Tibial artery (tissue), 4 donors: ENCODE measurements around the gene JAKMIP1.
A peak's percentile ranks its signal among the peaks of the same experiment; 100 is the strongest.

Source experiments
- DNase-seq, 2 donors: peaks; one replicate each; pipeline ENCODE4 v3.0.0-alpha.2; 2019
- H3K27ac ChIP-seq, 2 donors: fragments of 200-600 bp; sonication (generic) in 1 of 2; 1 replicate in 1 of 2; 2 replicates in 1 of 2; pipeline ENCODE4 v1.5.1; 2018 to 2019; ENCODE audit warnings: mild to moderate bottlenecking in 1 of 2
- H3K27me3 ChIP-seq, 2 donors: fragments of 200-600 bp; sonication (generic) in 1 of 2; one replicate each; pipeline versions ENCODE4 v1.5.1 to v1.6.0; 2016 to 2019
- H3K36me3 ChIP-seq, 3 donors: fragments of 200-600 bp; sonication (generic) in 2 of 3; one replicate each; pipeline ENCODE4 v1.5.1; 2016 to 2019; ENCODE audit warnings: mild to moderate bottlenecking in 2 of 3
- H3K4me1 ChIP-seq, 4 donors: fragments of 200-600 bp; sonication (generic) in 2 of 4; 1 replicate in 3 of 4; 2 replicates in 1 of 4; pipeline ENCODE4 v1.5.1; 2016 to 2019
- H3K4me3 ChIP-seq, 2 donors: fragments of 200-600 bp; sonication (generic) in 1 of 2; 1 replicate in 1 of 2; 2 replicates in 1 of 2; pipeline ENCODE4 v1.5.1; 2018 to 2019; ENCODE audit warnings: mild to moderate bottlenecking in 2 of 2
- H3K9me3 ChIP-seq, 3 donors: fragments of 200-600 bp; sonication (generic) in 1 of 3; one replicate each; pipeline ENCODE4 v1.5.1; 2016 to 2019
- CTCF ChIP-seq, 2 experiments: fragments of 200-600 bp in 1 of 2; fragments of 450-650 bp in 1 of 2; IDR thresholded peaks; one replicate each; pipeline ENCODE4 v1.5.1; 2017 to 2019; ENCODE audit warnings: antibody characterized with exemption in 2 of 2, mild to moderate bottlenecking in 1 of 2, moderate library complexity in 1 of 2
- intact Hi-C: fragments of 100-400 bp; cut with DNase I; formaldehyde crosslinking; loops from one replicate; pipeline ENCODE4 v1.15.0; 2023; ENCODE audit warnings: low total_unique reads

JAKMIP1 gene

GRCh38 chr4:6087669-6088341, 112.5 kb downstream of the JAKMIP1 start:
- peaks cover 0 to 4% of the 10 kb centered on the region in 2 donors for H3K27me3 ChIP-seq
- intact Hi-C loops: no loop called here
- no peaks in the 10 kb centered on the region for H3K4me1 ChIP-seq
- TF ChIP-seq CTCF (IDR thresholded peaks at IDR 0.05): no peak
- DNase-seq: peak in 1 of 2 donors; percentile 33
- no peaks in the 10 kb centered on the region for H3K36me3 ChIP-seq
- H3K9me3 ChIP-seq: no peaks in the 10 kb centered on the region
- no peak overlapping the region for H3K4me3 ChIP-seq
- H3K27ac ChIP-seq: no peak overlapping the region

GRCh38 chr4:6086846-6087245, 113.5 kb downstream of the JAKMIP1 start:
- peaks cover 0 to 4% of the 10 kb centered on the region in 2 donors for H3K27me3 ChIP-seq
- H3K36me3 ChIP-seq: no peaks in the 10 kb centered on the region
- intact Hi-C loops: no loop called here
- no peak for DNase-seq
- H3K4me1 ChIP-seq: no peaks in the 10 kb centered on the region
- H3K4me3 ChIP-seq: no peak overlapping the region
- H3K9me3 ChIP-seq: peaks cover 0 to 4% (median 0%) of the 10 kb centered on the region in 3 donors
- no peak for TF ChIP-seq CTCF (IDR thresholded peaks at IDR 0.05)
- H3K27ac ChIP-seq: no peak overlapping the region

- TF ChIP-seq CTCF (IDR thresholded peaks at IDR 0.05): no peak
- peaks cover 0 to 4% of the 10 kb centered on the region in 2 donors for H3K27me3 ChIP-seq
- H3K36me3 ChIP-seq: no peaks in the 10 kb centered on the region
- no peaks in the 10 kb centered on the region for H3K4me1 ChIP-seq
- intact Hi-C loops: no loop called here
- H3K4me3 ChIP-seq: no peak overlapping the region
- no peak overlapping the region for H3K27ac ChIP-seq
- peaks cover 0 to 4% (median 0%) of the 10 kb centered on the region in 3 donors for H3K9me3 ChIP-seq
- peak in 1 of 2 donors; percentile 60 for DNase-seq
Measured at GRCh38 chr4:6085691-6086628, 114.4 kb downstream of the JAKMIP1 start.

GRCh38 chr4:6085028-6085690, 115.2 kb downstream of the JAKMIP1 start:
- H3K36me3 ChIP-seq: no peaks in the 10 kb centered on the region
- no peak for TF ChIP-seq CTCF (IDR thresholded peaks at IDR 0.05)
- peaks cover 0 to 4% of the 10 kb centered on the region in 2 donors for H3K27me3 ChIP-seq
- peaks cover 0 to 4% (median 0%) of the 10 kb centered on the region in 3 donors for H3K9me3 ChIP-seq
- peak in 1 of 2 donors; percentile 47 for DNase-seq
- no peak overlapping the region for H3K4me3 ChIP-seq
- H3K27ac ChIP-seq: no peak overlapping the region
- intact Hi-C loops: no loop called here
- no peaks in the 10 kb centered on the region for H3K4me1 ChIP-seq

- no peaks in the 10 kb centered on the region for H3K4me1 ChIP-seq
- no peak overlapping the region for H3K27ac ChIP-seq
- peaks cover 0 to 4% (median 0%) of the 10 kb centered on the region in 3 donors for H3K9me3 ChIP-seq
- H3K27me3 ChIP-seq: no peaks in the 10 kb centered on the region
- intact Hi-C loops: no loop called here
- no peaks in the 10 kb centered on the region for H3K36me3 ChIP-seq
- no peak for TF ChIP-seq CTCF (IDR thresholded peaks at IDR 0.05)
- no peak for DNase-seq
- no peak overlapping the region for H3K4me3 ChIP-seq
Measured at GRCh38 chr4:6079965-6080364, 120.4 kb downstream of the JAKMIP1 start.
